ENCODE measurements around the gene CLDN7. TPM values are rescaled to one million over a fixed set of nuclear protein-coding genes. Genes with fewer than 3 reads are reported as not detected.
A peak's percentile ranks its signal among the peaks of the same experiment; 100 is the strongest.

Gene CLDN7
- total RNA-seq, 2 experiments from 2014 or later, result 0.32 TPM; not detected in 1

GRCh38 chr17:7304179-7304578, 41.9 kb upstream of the CLDN7 start:
- Histone ChIP-seq H2AFZ (ENCODE audit: low read length) (no peak overlapping the region), H3K4me2 (ENCODE audit: low read length) (no peak overlapping the region), H3K36me3 (ENCODE audit: insufficient read depth, low read length) (peaks cover 17% of the 10 kb centered on the region), H3K27ac (ENCODE audit: low read depth, low read length, poor library complexity, severe bottlenecking) (no peak overlapping the region), H3K4me3 (ENCODE audit: low read depth, low read length, poor library complexity, severe bottlenecking) (no peak overlapping the region), H3K9me2 (ENCODE audit: insufficient read depth, low read length) (no peaks in the 10 kb centered on the region), H4K20me1 (ENCODE audit: insufficient read depth, low read length) (peaks cover 6% of the 10 kb centered on the region; the same call in 1 of the 2 replicates), H3K4me1 (ENCODE audit: insufficient read depth, low read length, poor library complexity, severe bottlenecking) (peaks cover 13% of the 10 kb centered on the region), H3K9me3 (ENCODE audit: low read length) (no peaks in the 10 kb centered on the region), H3K79me2 (ENCODE audit: insufficient read depth, low read depth, low read length) (peaks cover 18% of the 10 kb centered on the region)
- intact Hi-C loops (cut with micrococcal nuclease; ENCODE audit: unreplicated experiment), result no loop called here
- ChIA-PET POLR2A (interaction anchor here (0.6 to 2.0 kb wide), 3 partner anchors 25 to 794 kb away, joined by 6 to 12 read pairs (median 6); partner anchors contain the start of gene NEURL4), CTCF (ENCODE audit: unreplicated experiment) (no interaction called here)
- TF ChIP-seq EZH2phosphoT487 (IDR thresholded peaks at IDR 0.05; ENCODE audit: borderline replicate concordance, low read depth, low read length), result no peak
- no peak for TF ChIP-seq CTCF (conservative IDR thresholded peaks at IDR 0.05; ENCODE audit: low read length)
- BruUV-seq (replicated peaks), result no TSS peak
- no peak for DNase-seq (ENCODE audit: low spot score)

GRCh38 chr17:7296189-7296861, 34.0 kb upstream of the CLDN7 start:
- H3K9me3 ChIP-seq (ENCODE audit: low read length), result no peaks in the 10 kb centered on the region
- no peak overlapping the region for H3K27ac ChIP-seq (ENCODE audit: low read depth, low read length, poor library complexity, severe bottlenecking)
- no peaks in the 10 kb centered on the region for H4K20me1 ChIP-seq (ENCODE audit: insufficient read depth, low read length)
- no TSS peak for BruUV-seq (replicated peaks)
- H3K79me2 ChIP-seq (ENCODE audit: insufficient read depth, low read depth, low read length), result no peaks in the 10 kb centered on the region
- TF ChIP-seq EZH2phosphoT487 (IDR thresholded peaks at IDR 0.05; ENCODE audit: borderline replicate concordance, low read depth, low read length), result no peak
- peak; percentile 96 for TF ChIP-seq CTCF (conservative IDR thresholded peaks at IDR 0.05; ENCODE audit: low read length)
- ChIA-PET CTCF (ENCODE audit: unreplicated experiment) (interaction anchor here (0.6 to 1.2 kb wide), 4 partner anchors 10 to 34 kb away, joined by 3 to 4 read pairs (median 3); partner anchors contain the start of gene SLC2A4), POLR2A (interaction anchor here (0.6 to 1.5 kb wide), 4 partner anchors 9 to 102 kb away, joined by 4 to 7 read pairs (median 6); partner anchors contain the start of gene ACAP1)
- peak overlapping the region; percentile 70 for H3K4me3 ChIP-seq (ENCODE audit: low read depth, low read length, poor library complexity, severe bottlenecking)
- H3K4me1 ChIP-seq (ENCODE audit: insufficient read depth, low read length, poor library complexity, severe bottlenecking), result peaks cover 35% of the 10 kb centered on the region
- H3K36me3 ChIP-seq (ENCODE audit: insufficient read depth, low read length), result no peaks in the 10 kb centered on the region
- DNase-seq (ENCODE audit: low spot score), result peak; percentile 76
- no peaks in the 10 kb centered on the region for H3K9me2 ChIP-seq (ENCODE audit: insufficient read depth, low read length)
- peak overlapping the region; percentile 78 for H3K4me2 ChIP-seq (ENCODE audit: low read length)
- intact Hi-C loops (cut with micrococcal nuclease; ENCODE audit: unreplicated experiment), result loop anchor here (1.0 to 5.0 kb wide), 3 partner anchors 16 to 249 kb away; no protein-coding TSS in a partner anchor
- H2AFZ ChIP-seq (ENCODE audit: low read length), result peak overlapping the region; percentile 66
